Measurements from ENCODE around the gene RBFOX2. TPM values are rescaled to one million over a fixed set of nuclear protein-coding genes. Genes with fewer than 3 reads are reported as not detected.

The RBFOX2 gene
- total RNA-seq, 1 donor from 2014 or later, result 3.2 TPM

DNA sequence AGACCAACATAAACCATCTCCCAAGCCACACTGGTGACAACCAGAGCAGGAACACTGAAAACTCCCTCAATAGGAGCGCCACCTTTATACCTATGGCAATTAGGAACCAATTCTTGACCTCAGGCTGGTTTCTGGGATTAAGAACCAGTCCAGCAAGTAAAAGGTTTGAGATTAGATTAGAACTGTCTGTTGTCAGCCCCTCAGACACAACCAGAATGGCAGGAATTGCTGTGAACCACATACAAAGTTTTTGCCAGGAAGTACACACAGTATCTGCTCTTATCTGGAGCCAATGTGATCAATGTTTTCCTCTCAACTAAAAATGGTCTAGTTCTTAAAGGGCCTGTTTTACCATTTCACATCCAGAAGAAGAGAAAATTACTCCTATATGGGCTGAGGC is 55.2 kb downstream of the RBFOX2 start:
- no peak for DNase-seq (ENCODE audit: low spot score)
- Mint-ChIP-seq H3K36me3 (ENCODE audit: low read depth) (no peaks in the 10 kb centered on the region), H3K4me3 (ENCODE audit: low read depth) (no peak overlapping the region), H3K27ac (no peak overlapping the region), H3K9me3 (no peaks in the 10 kb centered on the region), H3K4me1 (ENCODE audit: low read depth) (no peaks in the 10 kb centered on the region), H3K27me3 (ENCODE audit: low read depth) (peaks cover 16% of the 10 kb centered on the region)
- intact Hi-C loops (cut with micrococcal nuclease), result no loop called here

GRCh38 chr22:35972559-35972958 is 56.1 kb downstream of the RBFOX2 start:
- no peaks in the 10 kb centered on the region for H3K9me3 Mint-ChIP-seq
- no peak overlapping the region for H3K27ac Mint-ChIP-seq
- no peaks in the 10 kb centered on the region for H3K36me3 Mint-ChIP-seq (ENCODE audit: low read depth)
- no peak overlapping the region for H3K4me3 Mint-ChIP-seq (ENCODE audit: low read depth)
- peaks cover 21% of the 10 kb centered on the region for H3K27me3 Mint-ChIP-seq (ENCODE audit: low read depth)
- intact Hi-C loops (cut with micrococcal nuclease), result no loop called here
- no peaks in the 10 kb centered on the region for H3K4me1 Mint-ChIP-seq (ENCODE audit: low read depth)
- no peak for DNase-seq (ENCODE audit: low spot score)

DNA sequence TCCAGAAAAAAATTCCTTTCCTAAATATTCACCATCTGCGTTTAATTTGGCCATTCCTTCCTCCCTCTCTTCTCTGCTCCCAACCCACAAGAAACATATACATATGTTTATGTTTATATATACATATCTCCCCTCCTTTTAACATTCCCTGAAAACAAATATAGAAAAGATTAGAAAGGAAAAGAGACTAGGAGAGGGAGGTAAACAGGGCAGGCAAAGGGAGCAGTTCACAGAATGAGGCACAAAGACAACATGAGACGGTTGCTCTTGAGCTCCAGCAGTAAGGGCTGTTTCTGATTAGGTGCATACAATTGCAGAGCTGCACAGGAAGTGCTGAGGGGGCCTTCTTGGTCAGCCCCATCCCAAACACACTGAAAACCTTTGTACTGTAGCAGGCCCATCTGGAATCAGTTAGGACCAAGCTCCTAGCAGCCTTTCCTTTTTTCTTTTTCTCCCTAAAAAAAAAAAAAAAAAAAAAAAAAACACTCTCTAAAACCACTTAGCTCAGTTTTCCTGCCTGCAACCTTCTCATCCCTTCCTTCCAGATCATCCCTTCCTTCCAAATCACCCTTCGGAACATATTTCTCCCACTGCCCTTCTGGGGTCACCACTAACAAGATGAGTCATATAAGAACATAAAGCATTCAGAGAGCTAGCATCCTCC is 57.0 kb downstream of the RBFOX2 start:
- H3K4me1 Mint-ChIP-seq (ENCODE audit: low read depth), result no peaks in the 10 kb centered on the region
- intact Hi-C loops (cut with micrococcal nuclease), result no loop called here
- H3K9me3 Mint-ChIP-seq, result no peaks in the 10 kb centered on the region
- peaks cover 19% of the 10 kb centered on the region for H3K27me3 Mint-ChIP-seq (ENCODE audit: low read depth)
- no peak overlapping the region for H3K4me3 Mint-ChIP-seq (ENCODE audit: low read depth)
- H3K27ac Mint-ChIP-seq, result no peak overlapping the region
- no peaks in the 10 kb centered on the region for H3K36me3 Mint-ChIP-seq (ENCODE audit: low read depth)
- no peak for DNase-seq (ENCODE audit: low spot score)

GRCh38 chr22:35970616-35971455 is 57.8 kb downstream of the RBFOX2 start:
- intact Hi-C loops (cut with micrococcal nuclease), result no loop called here
- Mint-ChIP-seq H3K27me3 (ENCODE audit: low read depth) (peaks cover 16% of the 10 kb centered on the region), H3K4me3 (ENCODE audit: low read depth) (no peak overlapping the region), H3K36me3 (ENCODE audit: low read depth) (no peaks in the 10 kb centered on the region), H3K27ac (no peak overlapping the region), H3K4me1 (ENCODE audit: low read depth) (no peaks in the 10 kb centered on the region), H3K9me3 (no peaks in the 10 kb centered on the region)
- no peak for DNase-seq (ENCODE audit: low spot score)

DNA sequence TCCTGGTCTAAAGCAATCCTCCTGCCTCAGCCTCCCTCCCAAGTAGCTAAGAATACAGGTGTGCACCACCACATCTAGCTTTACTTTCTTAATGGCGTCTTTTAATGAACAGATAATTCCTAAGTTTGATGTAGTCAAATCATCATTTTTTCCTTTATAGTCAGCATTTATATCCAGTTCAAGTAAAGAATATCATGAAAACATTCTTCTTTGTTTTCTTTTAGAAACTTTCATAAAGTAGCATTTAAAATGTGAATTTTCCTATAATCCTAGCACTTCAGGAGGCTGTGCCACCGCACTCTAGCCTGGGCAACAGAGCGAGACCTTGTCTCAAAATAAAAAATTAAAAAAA is 61.6 kb downstream of the RBFOX2 start:
- intact Hi-C loops (cut with micrococcal nuclease), result no loop called here
- Mint-ChIP-seq H3K27me3 (ENCODE audit: low read depth) (peaks cover 26% of the 10 kb centered on the region), H3K27ac (no peak overlapping the region), H3K4me1 (ENCODE audit: low read depth) (no peaks in the 10 kb centered on the region), H3K9me3 (no peaks in the 10 kb centered on the region), H3K36me3 (ENCODE audit: low read depth) (no peaks in the 10 kb centered on the region), H3K4me3 (ENCODE audit: low read depth) (no peak overlapping the region)
- no peak for DNase-seq (ENCODE audit: low spot score)

- H3K9me3 Mint-ChIP-seq, result no peaks in the 10 kb centered on the region
- no peak overlapping the region for H3K27ac Mint-ChIP-seq
- no peaks in the 10 kb centered on the region for H3K36me3 Mint-ChIP-seq (ENCODE audit: low read depth)
- DNase-seq (ENCODE audit: low spot score), result no peak
- H3K27me3 Mint-ChIP-seq (ENCODE audit: low read depth), result peaks cover 27% of the 10 kb centered on the region
- no peak overlapping the region for H3K4me3 Mint-ChIP-seq (ENCODE audit: low read depth)
- no peaks in the 10 kb centered on the region for H3K4me1 Mint-ChIP-seq (ENCODE audit: low read depth)
- intact Hi-C loops (cut with micrococcal nuclease), result no loop called here
Observed at GRCh38 chr22:35966314-35967045, 62.1 kb downstream of the RBFOX2 start.

- DNase-seq (ENCODE audit: low spot score), result no peak
- Mint-ChIP-seq H3K27ac (no peak overlapping the region), H3K4me3 (ENCODE audit: low read depth) (no peak overlapping the region), H3K4me1 (ENCODE audit: low read depth) (no peaks in the 10 kb centered on the region), H3K27me3 (ENCODE audit: low read depth) (peaks cover 27% of the 10 kb centered on the region), H3K36me3 (ENCODE audit: low read depth) (no peaks in the 10 kb centered on the region), H3K9me3 (no peaks in the 10 kb centered on the region)
- intact Hi-C loops (cut with micrococcal nuclease), result no loop called here
Observed at GRCh38 chr22:35963237-35963810, 65.3 kb downstream of the RBFOX2 start.

DNA sequence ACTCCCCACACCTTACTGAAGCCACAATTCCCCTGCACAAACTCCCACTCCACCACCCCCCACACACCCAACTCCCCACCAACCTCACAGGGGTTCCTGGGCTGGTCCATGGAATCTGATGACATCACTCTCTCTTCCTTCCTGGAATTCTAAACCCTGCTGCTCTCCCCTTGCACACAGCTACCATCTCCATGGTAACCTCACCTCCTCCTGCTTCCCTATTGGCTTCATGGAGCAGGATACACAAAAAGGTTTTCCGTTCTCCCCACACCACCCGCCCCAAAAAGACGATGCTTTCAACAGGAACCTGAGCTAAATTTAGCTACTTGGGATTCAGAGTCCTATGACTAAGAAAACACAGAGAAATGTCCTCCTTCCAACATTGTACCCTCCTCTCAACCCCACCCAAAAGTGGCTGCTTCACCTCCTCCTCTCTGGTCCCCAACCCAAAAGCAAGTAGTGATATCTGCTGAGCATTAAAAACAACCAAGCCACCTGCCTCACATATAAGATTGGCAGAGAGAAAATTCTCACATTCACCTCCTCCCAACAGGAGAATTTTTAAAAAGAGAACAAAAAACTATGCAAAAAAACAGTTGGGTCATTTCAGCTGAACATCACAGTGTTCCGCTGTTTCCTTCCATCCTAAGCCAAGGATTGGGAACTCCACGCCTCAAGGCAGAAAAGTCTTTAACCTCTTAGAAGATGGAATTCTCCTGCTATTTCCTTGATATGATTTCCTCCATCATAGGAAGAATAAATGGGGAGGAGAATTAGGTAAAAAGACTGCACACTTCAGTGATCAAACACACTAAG is 66.9 kb downstream of the RBFOX2 start:
- Mint-ChIP-seq H3K4me3 (ENCODE audit: low read depth) (no peak overlapping the region), H3K4me1 (ENCODE audit: low read depth) (peaks cover 3% of the 10 kb centered on the region), H3K27me3 (ENCODE audit: low read depth) (peaks cover 22% of the 10 kb centered on the region), H3K36me3 (ENCODE audit: low read depth) (no peaks in the 10 kb centered on the region), H3K27ac (no peak overlapping the region), H3K9me3 (no peaks in the 10 kb centered on the region)
- DNase-seq (ENCODE audit: low spot score), result no peak
- intact Hi-C loops (cut with micrococcal nuclease), result no loop called here

- Mint-ChIP-seq H3K27me3 (ENCODE audit: low read depth) (peaks cover 20% of the 10 kb centered on the region), H3K27ac (no peak overlapping the region), H3K9me3 (no peaks in the 10 kb centered on the region), H3K36me3 (ENCODE audit: low read depth) (no peaks in the 10 kb centered on the region), H3K4me3 (ENCODE audit: low read depth) (no peak overlapping the region), H3K4me1 (ENCODE audit: low read depth) (peaks cover 3% of the 10 kb centered on the region)
- intact Hi-C loops (cut with micrococcal nuclease), result no loop called here
- DNase-seq (ENCODE audit: low spot score), result no peak
Observed at GRCh38 chr22:35960854-35961253, 67.8 kb downstream of the RBFOX2 start.

GRCh38 chr22:35959121-35959800 is 69.4 kb downstream of the RBFOX2 start:
- Mint-ChIP-seq H3K4me3 (ENCODE audit: low read depth) (no peak overlapping the region), H3K27me3 (ENCODE audit: low read depth) (peaks cover 14% of the 10 kb centered on the region), H3K4me1 (ENCODE audit: low read depth) (peaks cover 3% of the 10 kb centered on the region), H3K36me3 (ENCODE audit: low read depth) (no peaks in the 10 kb centered on the region), H3K27ac (no peak overlapping the region), H3K9me3 (no peaks in the 10 kb centered on the region)
- intact Hi-C loops (cut with micrococcal nuclease), result no loop called here
- DNase-seq (ENCODE audit: low spot score), result no peak

GRCh38 chr22:35958334-35958733 is 70.3 kb downstream of the RBFOX2 start:
- no peaks in the 10 kb centered on the region for H3K9me3 Mint-ChIP-seq
- DNase-seq (ENCODE audit: low spot score), result no peak
- peaks cover 3% of the 10 kb centered on the region for H3K4me1 Mint-ChIP-seq (ENCODE audit: low read depth)
- no peak overlapping the region for H3K4me3 Mint-ChIP-seq (ENCODE audit: low read depth)
- H3K36me3 Mint-ChIP-seq (ENCODE audit: low read depth), result no peaks in the 10 kb centered on the region
- H3K27ac Mint-ChIP-seq, result no peak overlapping the region
- intact Hi-C loops (cut with micrococcal nuclease), result no loop called here
- H3K27me3 Mint-ChIP-seq (ENCODE audit: low read depth), result peaks cover 14% of the 10 kb centered on the region

GRCh38 chr22:35957589-35957988 is 71.0 kb downstream of the RBFOX2 start:
- no peak overlapping the region for H3K4me3 Mint-ChIP-seq (ENCODE audit: low read depth)
- intact Hi-C loops (cut with micrococcal nuclease), result no loop called here

More at GRCh38 chr22:35957589-35957988, 71.0 kb downstream of the RBFOX2 start:
- H3K4me1 Mint-ChIP-seq (ENCODE audit: low read depth), result peaks cover 3% of the 10 kb centered on the region
- no peak overlapping the region for H3K27ac Mint-ChIP-seq
- DNase-seq (ENCODE audit: low spot score), result no peak
- H3K27me3 Mint-ChIP-seq (ENCODE audit: low read depth), result peaks cover 10% of the 10 kb centered on the region
- H3K9me3 Mint-ChIP-seq, result no peaks in the 10 kb centered on the region
- H3K36me3 Mint-ChIP-seq (ENCODE audit: low read depth), result no peaks in the 10 kb centered on the region
